Endodermal cell (in vitro differentiated cells): ENCODE measurements around the gene MLH3. TPM values are rescaled to one million over a fixed set of nuclear protein-coding genes. Genes with fewer than 3 reads are reported as not detected.

ENCODE experiments used
- DNase-seq: peaks from one replicate; pipeline ENCODE4 v3.0.0-alpha.2; 2017
- H3K27ac ChIP-seq: 2 replicates; pipeline ENCODE4 v1.5.1; 2013; ENCODE audit warnings: mild to moderate bottlenecking, low read depth, low read length, moderate library complexity
- H3K27me3 ChIP-seq: 2 replicates; pipeline ENCODE4 v1.6.1; 2013; ENCODE audit warnings: mild to moderate bottlenecking, low read length, moderate library complexity; ENCODE audit not compliant: insufficient read depth, control insufficient read depth, poor library complexity, severe bottlenecking
- H3K36me3 ChIP-seq: 2 replicates; pipeline ENCODE4 v1.7.0; 2013; ENCODE audit warnings: mild to moderate bottlenecking, low read length, moderate library complexity; ENCODE audit not compliant: control insufficient read depth, insufficient read depth
- H3K4me1 ChIP-seq: one replicate; pipeline ENCODE4 v1.7.0; 2013; ENCODE audit warnings: low read length; ENCODE audit not compliant: control insufficient read depth, insufficient read depth
- H3K4me3 ChIP-seq: 2 replicates; pipeline ENCODE4 v1.5.1; 2013; ENCODE audit warnings: mild to moderate bottlenecking, low read length, moderate library complexity
- H3K9ac ChIP-seq: 2 replicates; pipeline ENCODE4 v1.6.1; 2013; ENCODE audit warnings: mild to moderate bottlenecking, low read length, moderate library complexity; ENCODE audit not compliant: poor library complexity, severe bottlenecking; ENCODE audit errors: extremely low read depth
- H3K9me3 ChIP-seq: 2 replicates; pipeline ENCODE4 v1.6.1; 2013; ENCODE audit warnings: mild to moderate bottlenecking, low read length, moderate library complexity; ENCODE audit not compliant: control insufficient read depth
- H3K27ac Mint-ChIP-seq: 2 replicates; pipeline ENCODE4 v1.8.0; 2020; ENCODE audit warnings: mixed read lengths
- H3K27me3 Mint-ChIP-seq: 2 replicates; pipeline ENCODE4 v1.8.0; 2021; ENCODE audit warnings: mild to moderate bottlenecking, mixed read lengths; ENCODE audit not compliant: insufficient read depth
- H3K36me3 Mint-ChIP-seq: 2 replicates; pipeline ENCODE4 v1.8.0; 2020; ENCODE audit warnings: low read depth, mixed read lengths
- H3K4me1 Mint-ChIP-seq: 2 replicates; pipeline ENCODE4 v1.8.0; 2020; ENCODE audit warnings: mixed read lengths
- H3K4me3 Mint-ChIP-seq: 2 replicates; pipeline ENCODE4 v1.8.0; 2020; ENCODE audit warnings: mild to moderate bottlenecking, moderate library complexity, mixed read lengths
- H3K9me3 Mint-ChIP-seq: 2 replicates; pipeline ENCODE4 v1.8.0; 2020; ENCODE audit warnings: mild to moderate bottlenecking, mixed read lengths
- CTCF ChIP-seq: fragments of 200-600 bp; sonication (generic); conservative IDR thresholded peaks from 2 replicates; pipeline ENCODE4 v1.5.0; 2021; ENCODE audit warnings: antibody characterized with exemption, mild to moderate bottlenecking
- WGBS, 2 experiments: methylation state at CpG; one replicate each; pipeline versions ENCODE4 v1.1.5 to v1.1.7; 2013; ENCODE audit warnings: missing lambda C conversion rate in 2 of 2, mixed read lengths in 1 of 2; ENCODE audit not compliant: insufficient coverage in 1 of 2, insufficient read length in 1 of 2; 5-methylcytosine and 5-hydroxymethylcytosine counted together
- total RNA-seq, 2 donors: library from RNA; stranded (reverse); fragmentation: NEBNext Ultra II Directional in 1 of 2; extraction: Animal tissue kit (Norgen Biotek cat#: 25700) in 1 of 2; gene quantifications; 2 replicates in 1 of 2; 3 replicates in 1 of 2; pipeline ENCODE4 v1.2.1, GENCODE V29; 2021

MLH3 gene
- total RNA-seq, 2 donors from 2014 or later, result 18.7 to 34.6 TPM

- Mint-ChIP-seq H3K36me3 (peaks cover 22% of the 10 kb centered on the region), H3K4me3 (peak within 1 kb of the TSS; percentile 94), H3K27me3 (no peaks in the 10 kb centered on the region), H3K27ac (peak within 1 kb of the TSS; percentile 93), H3K4me1 (peaks cover 10% of the 10 kb centered on the region), H3K9me3 (peaks cover 11% of the 10 kb centered on the region)
- H3K27ac ChIP-seq, result no peak within 1 kb of the TSS
- no peaks in the 10 kb centered on the region for H3K4me1 ChIP-seq
- peak within 1 kb of the TSS; percentile 88 for H3K4me3 ChIP-seq
- H3K27me3 ChIP-seq, result no peaks in the 10 kb centered on the region
- H3K36me3 ChIP-seq, result peaks cover 18% of the 10 kb centered on the region
- H3K9ac ChIP-seq, result peak within 1 kb of the TSS; percentile 42
- peak; percentile 99 for DNase-seq
- peaks cover 19% of the 10 kb centered on the region for H3K9me3 ChIP-seq
- WGBS, 2 experiments, result 1 to 4% methylated on average over 11 to 34 of the region's 34 CpGs
- TF ChIP-seq CTCF, result peak; percentile 12
Observed at GRCh38 chr14:75063491-75064204, 12.4 kb upstream of the MLH3 start, which contains the start of gene ACYP1. TSS of gene ACYP1 (minus strand) at chr14:75064024. CDS start at chr14:75063553, 471 bp downstream.

- Mint-ChIP-seq H3K27me3 (no peaks in the 10 kb centered on the region), H3K27ac (no peak overlapping the region), H3K4me1 (peaks cover 10% of the 10 kb centered on the region), H3K4me3 (peak overlapping the region; percentile 94), H3K9me3 (peaks cover 11% of the 10 kb centered on the region), H3K36me3 (peaks cover 26% of the 10 kb centered on the region)
- peak overlapping the region; percentile 42 for H3K9ac ChIP-seq
- WGBS, 2 experiments, result 31 to 48% methylated on average over 3 to 5 of the region's 5 CpGs
- no peaks in the 10 kb centered on the region for H3K4me1 ChIP-seq
- TF ChIP-seq CTCF, result no peak
- H3K36me3 ChIP-seq, result peaks cover 18% of the 10 kb centered on the region
- H3K27me3 ChIP-seq, result no peaks in the 10 kb centered on the region
- H3K4me3 ChIP-seq, result peak overlapping the region; percentile 88
- H3K9me3 ChIP-seq, result peaks cover 19% of the 10 kb centered on the region
- H3K27ac ChIP-seq, result no peak overlapping the region
- no peak for DNase-seq
Observed at GRCh38 chr14:75063013-75063412, 11.7 kb upstream of the MLH3 start.

GRCh38 chr14:75060420-75060819, 9.2 kb upstream of the MLH3 start:
- H3K9me3 Mint-ChIP-seq, result peaks cover 11% of the 10 kb centered on the region
- Histone ChIP-seq H3K4me3 (no peak overlapping the region), H3K4me1 (no peaks in the 10 kb centered on the region), H3K9me3 (peaks cover 19% of the 10 kb centered on the region), H3K36me3 (peaks cover 18% of the 10 kb centered on the region), H3K9ac (no peak overlapping the region), H3K27me3 (no peaks in the 10 kb centered on the region), H3K27ac (no peak overlapping the region)
- H3K4me1 Mint-ChIP-seq, result peaks cover 10% of the 10 kb centered on the region
- H3K27me3 Mint-ChIP-seq, result no peaks in the 10 kb centered on the region
- 100% methylated on average over 2 of the region's 2 CpGs; no CpG with 5 or more reads in 1 of the 2 experiments for WGBS, 2 experiments
- no peak overlapping the region for H3K27ac Mint-ChIP-seq
- DNase-seq, result no peak
- H3K4me3 Mint-ChIP-seq, result no peak overlapping the region
- H3K36me3 Mint-ChIP-seq, result peaks cover 37% of the 10 kb centered on the region
- TF ChIP-seq CTCF, result no peak
